COR-L47 (cell line): ENCODE results near the gene LCN10.
"Not testable (repeated sequence)": the region's sequence is repeated elsewhere in the genome, so short reads cannot be mapped to it uniquely, and the experiment has no call there.

ENCODE experiments used
- DNase-seq: peaks from one replicate; lab custom pipeline; 2025; lab: John Stamatoyannopoulos, UW

LCN10 gene

GRCh38 chr9:136742591-136743391, at the start of gene LCN10:
Gene LCN10, minus strand, starts transcription at chr9:136742940. Its CDS starts 37 bp downstream, at chr9:136742903.
- peak; percentile 17 for DNase-seq

- peak; percentile 65 for DNase-seq
Observed at GRCh38 chr9:136791516-136792276, 49.0 kb upstream of the LCN10 start.

GRCh38 chr9:136790640-136791515, 48.1 kb upstream of the LCN10 start, which contains the start of gene TMEM141:
Gene TMEM141, plus strand, starts transcription at chr9:136791344. Its CDS starts 27 bp downstream, at chr9:136791371.
- DNase-seq = peak; percentile 99

- no peak for DNase-seq
Observed at GRCh38 chr9:136789523-136789937, 46.8 kb upstream of the LCN10 start.

- not testable (repeated sequence) for DNase-seq
Observed at GRCh38 chr9:136788644-136789522, 46.1 kb upstream of the LCN10 start.

GRCh38 chr9:136787690-136788400, 45.1 kb upstream of the LCN10 start:
- peak; percentile 77 for DNase-seq

- not testable (repeated sequence) for DNase-seq
Observed at GRCh38 chr9:136786983-136787382, 44.2 kb upstream of the LCN10 start.

GRCh38 chr9:136786451-136786850, 43.7 kb upstream of the LCN10 start:
- DNase-seq = no peak

GRCh38 chr9:136785565-136786355, 43.0 kb upstream of the LCN10 start:
- DNase-seq = not testable (repeated sequence)

- no peak for DNase-seq
Observed at GRCh38 chr9:136784997-136785361, 42.2 kb upstream of the LCN10 start.

- peak; percentile 71 for DNase-seq
Observed at GRCh38 chr9:136784249-136784996, 41.7 kb upstream of the LCN10 start.

- DNase-seq = no peak
Observed at GRCh38 chr9:136782452-136782851, 39.7 kb upstream of the LCN10 start.

- no peak for DNase-seq
Observed at GRCh38 chr9:136779808-136780207, 37.1 kb upstream of the LCN10 start.

- no peak for DNase-seq
Observed at GRCh38 chr9:136777359-136777758, 34.6 kb upstream of the LCN10 start.

- no peak for DNase-seq
Observed at GRCh38 chr9:136776947-136777346, 34.2 kb upstream of the LCN10 start.

GRCh38 chr9:136775191-136775590, 32.5 kb upstream of the LCN10 start:
- no peak for DNase-seq

GRCh38 chr9:136774416-136775045, 31.8 kb upstream of the LCN10 start:
- no peak for DNase-seq

- no peak for DNase-seq
Observed at GRCh38 chr9:136773386-136774044, 30.8 kb upstream of the LCN10 start.
